Limb (tissue), 2 donors: ENCODE results near the gene ARL14EP.
A peak's percentile ranks its signal among the peaks of the same experiment; 100 is the strongest.

Experiments
- DNase-seq, 2 donors: peaks; one replicate each; pipeline ENCODE4 v3.0.0-alpha.2; 2016; ENCODE audit errors: extremely low spot score in 2 of 2

ARL14EP gene

DNA sequence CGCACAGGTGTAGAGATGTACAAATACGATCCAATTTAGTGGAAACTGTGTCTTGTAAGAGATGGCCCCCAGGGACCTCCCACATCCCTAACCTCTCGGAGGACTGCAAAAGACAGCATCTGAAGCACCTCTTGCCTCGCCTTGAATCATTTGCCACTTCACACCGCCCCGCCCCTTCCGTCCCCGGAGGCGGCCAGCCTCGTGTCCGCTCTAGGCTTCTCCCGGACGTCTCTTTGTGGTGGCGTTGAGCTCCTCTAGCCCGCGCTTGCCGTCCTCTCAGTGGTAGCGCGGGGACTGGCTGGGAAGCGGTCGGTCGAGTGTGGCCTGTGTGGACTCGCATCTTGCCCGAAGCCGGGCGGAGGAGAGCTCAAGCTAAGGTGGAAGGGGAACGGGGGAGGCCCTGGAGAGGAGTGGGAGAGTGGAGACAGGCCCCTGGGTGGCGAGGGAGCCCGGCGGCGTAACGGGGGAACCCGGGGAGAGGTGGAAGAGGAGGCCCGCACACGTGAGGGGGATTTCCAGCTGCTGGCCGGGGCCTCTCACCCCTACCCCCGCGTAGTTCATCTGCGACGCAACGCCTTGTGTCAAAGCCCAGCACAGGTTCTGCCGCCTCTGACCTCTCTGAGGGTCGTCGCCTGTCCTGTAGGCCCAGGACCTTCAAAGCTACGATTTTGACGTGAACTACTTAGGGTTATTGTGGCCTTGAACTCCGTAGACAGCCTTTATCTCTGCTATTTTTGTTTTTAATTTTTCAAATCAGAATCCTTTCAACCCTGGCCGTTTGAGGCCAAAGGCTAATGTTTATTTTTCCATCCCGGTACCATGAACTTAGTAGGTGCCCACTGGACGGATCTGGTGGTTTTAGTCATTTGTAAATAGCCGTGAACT lies at the start of gene ARL14EP:
ARL14EP (plus strand) TSS at position 279 of the 885 bp plus-strand sequence. CDS start 7,845 bp downstream, outside the sequence.
- peak; percentile 93 to 94 for DNase-seq

- DNase-seq, result no peak
These were observed 45.7 kb upstream of the ARL14EP start for GRCh38 chr11:30277176-30277575.

DNA sequence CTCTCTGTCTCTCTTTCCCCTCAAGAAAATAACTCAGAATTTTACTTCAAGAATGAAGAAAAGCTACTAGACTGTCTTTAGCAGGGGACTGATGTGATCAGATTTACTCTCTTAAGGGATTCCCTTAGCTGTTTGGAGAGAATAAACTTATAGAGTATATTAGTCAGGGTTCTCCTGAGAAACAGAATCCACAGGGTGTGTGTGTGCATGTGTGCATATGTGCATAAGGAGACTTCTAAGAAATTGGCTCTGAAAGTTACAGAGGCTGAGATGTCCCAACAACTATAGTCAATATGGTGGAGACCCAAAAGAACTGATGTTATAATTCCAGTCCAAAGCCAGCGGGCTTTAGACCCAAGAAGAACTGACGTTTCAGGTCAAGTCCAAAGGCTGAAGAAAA lies 43.1 kb upstream of the ARL14EP start:
- no peak for DNase-seq

DNA sequence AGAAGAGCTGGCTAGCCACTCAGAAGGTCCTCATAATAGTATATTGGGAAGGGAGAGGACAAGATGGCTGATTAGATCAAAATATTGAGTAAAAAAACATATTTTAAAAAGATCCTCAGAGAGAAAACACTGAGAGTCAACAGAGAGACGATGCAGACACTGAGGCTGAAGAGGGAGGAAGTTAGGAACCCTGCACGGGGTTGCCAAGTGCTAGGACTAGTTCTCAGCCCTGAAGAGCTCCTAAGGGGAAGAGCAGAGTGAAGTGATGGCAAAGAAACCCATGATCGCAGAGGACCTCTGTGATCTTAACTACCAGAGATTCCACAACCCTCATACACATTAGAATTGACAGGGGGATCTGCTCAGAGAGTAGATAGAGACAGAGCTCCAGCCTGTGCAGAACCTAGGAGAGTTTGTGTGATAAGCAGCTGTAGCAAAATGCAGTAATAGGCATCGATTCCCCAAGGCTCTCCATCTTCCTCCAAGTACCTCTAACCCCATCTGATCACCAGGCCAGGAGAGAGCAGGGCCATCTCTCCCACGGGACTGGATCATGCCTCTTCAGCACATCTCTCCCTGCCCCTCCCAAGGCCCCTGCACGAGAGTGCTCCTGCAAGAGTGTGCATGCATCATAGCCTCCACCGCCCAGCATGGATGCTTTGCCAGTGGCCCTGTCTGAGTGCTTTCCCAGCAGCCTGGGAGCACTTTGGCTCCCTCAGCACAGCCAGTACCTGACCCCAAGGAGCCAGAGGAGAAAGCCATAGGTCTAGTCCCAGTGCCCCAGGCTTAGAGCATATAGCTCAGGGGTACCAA lies 41.2 kb upstream of the ARL14EP start:
- DNase-seq, result no peak

GRCh38 chr11:30282289-30282631 lies 40.6 kb upstream of the ARL14EP start:
- no peak for DNase-seq

DNA sequence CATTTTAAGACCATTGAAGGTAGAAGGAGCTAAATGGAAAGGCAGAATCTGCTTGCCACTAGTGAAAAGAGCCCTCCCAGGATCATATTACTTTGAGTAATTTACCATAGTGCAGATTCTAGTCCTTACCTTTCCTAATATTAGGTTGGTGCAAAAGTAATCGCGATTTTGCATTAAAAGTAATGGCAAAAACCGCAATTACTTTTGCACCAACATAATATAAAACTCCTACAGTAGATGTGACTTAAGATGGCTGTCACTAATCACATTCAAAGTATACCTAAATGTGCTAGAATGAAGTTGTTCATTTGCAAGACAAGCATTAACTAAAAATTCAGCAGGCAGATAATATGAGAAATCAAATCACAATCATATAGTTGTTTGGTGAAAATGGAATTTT lies 38.1 kb upstream of the ARL14EP start:
- no peak for DNase-seq

DNA sequence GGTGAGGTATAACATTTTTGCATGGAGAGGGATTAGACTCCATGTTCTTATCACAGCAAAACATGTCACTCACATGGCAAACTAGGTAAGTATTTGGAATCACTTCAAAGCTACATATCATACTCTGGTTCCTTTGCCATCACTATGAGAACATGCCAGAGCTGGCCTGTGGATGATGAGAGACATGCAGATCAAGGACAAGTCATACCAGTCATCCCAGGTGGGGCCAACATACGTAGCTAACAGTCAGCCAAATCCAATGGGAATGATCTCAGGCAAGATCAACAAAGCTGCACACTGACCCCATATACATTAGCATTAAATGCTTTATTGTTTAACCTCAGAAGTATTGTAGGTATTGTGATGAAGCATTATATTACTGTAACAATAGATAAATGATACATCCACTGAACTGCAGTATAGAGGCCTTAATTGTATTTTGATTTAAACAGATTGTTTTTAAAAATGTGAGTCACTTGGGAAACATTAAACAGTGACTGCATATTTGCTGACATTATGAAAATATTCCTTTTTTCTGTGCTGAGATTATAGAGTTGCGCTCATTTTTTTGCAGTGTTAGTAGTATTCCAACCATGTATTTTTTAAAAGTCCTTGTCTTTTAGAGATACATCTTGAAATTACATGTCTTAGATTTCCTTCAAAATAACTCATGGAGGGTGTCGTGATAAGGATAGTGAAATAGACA lies 37.3 kb upstream of the ARL14EP start:
- no peak for DNase-seq

DNA sequence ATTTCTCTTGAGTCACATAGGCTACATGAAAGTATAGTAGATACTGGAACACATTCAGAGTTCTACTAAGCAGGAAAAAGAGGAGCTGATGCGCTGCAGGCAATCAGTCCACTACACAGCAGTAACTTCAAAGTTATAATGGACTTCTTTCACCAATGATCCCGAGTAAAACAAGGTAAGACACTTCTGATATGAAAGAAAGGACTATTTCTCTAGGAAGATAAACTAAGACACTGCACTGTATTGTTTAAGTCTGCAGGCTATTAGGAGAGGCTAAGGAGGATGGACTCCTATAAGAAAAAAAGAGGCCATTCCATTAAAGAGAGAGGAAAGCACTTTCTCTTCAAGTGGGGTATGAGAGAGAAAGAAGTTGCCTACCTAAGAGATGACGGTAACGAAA lies 31.6 kb upstream of the ARL14EP start:
- DNase-seq, result no peak

- no peak for DNase-seq
These were observed 30.4 kb upstream of the ARL14EP start for GRCh38 chr11:30292545-30292944.

- DNase-seq, result no peak
These were observed 27.6 kb upstream of the ARL14EP start for GRCh38 chr11:30295178-30295885.

DNA sequence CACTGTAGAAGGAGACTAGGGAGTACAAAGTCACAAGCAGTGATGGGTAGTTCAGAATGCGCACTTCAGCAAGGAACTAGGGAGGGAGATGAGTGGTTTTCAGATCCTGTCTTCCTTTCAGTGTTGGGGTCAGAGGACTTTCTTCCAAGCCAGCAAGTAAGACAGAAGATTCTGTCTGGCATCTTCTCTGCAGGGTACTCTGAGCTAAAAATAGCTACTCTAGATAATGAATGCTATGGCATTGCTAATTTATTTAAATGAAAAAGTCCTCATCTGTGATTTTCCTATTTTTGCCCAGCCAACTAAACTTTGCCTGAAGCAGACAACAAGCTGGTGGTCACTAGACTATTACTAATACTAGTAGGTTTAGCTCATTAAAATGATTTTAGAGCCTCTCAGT lies 18.3 kb upstream of the ARL14EP start:
- DNase-seq, result no peak

GRCh38 chr11:30310623-30311022 lies 12.3 kb upstream of the ARL14EP start:
- DNase-seq, result no peak

DNA sequence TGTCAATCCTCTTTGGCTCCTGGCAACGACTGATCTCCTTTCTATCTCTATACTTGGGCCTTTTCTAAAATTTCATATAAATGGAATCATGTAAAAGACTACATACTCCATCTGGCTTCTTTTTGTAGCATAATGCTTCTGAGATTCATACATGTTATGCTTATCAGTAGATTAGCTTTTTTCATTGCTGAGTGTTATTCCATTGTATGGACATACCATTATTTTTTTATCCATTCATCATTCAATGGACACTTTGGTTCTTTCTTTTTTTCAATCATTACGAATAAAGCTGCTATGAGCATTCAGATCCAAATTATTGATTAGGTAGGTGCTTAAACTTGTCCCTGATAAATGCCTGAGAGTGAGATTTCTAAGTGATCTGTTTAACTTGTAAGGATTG lies 11.7 kb upstream of the ARL14EP start:
- DNase-seq, result no peak

GRCh38 chr11:30312243-30312642 lies 10.7 kb upstream of the ARL14EP start:
- DNase-seq, result no peak

DNA sequence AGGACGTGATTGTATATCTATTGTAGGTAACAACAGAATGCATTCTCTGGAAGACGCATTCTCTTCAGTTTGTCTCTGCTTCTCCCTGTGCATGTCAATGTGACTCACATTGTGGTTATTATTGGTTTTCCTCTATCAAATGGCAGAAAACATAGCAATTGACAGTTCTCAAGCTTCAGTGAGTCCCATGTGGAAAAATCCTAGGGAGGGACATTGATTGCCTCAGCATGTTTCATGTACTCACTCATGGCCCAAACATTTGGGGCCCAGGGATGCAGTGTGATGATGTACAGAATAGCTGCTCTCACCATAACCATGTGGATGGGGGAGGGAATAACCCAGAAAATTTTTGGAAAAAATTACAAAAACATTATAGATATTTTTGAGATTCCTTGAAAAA lies 9.3 kb upstream of the ARL14EP start:
- no peak for DNase-seq

GRCh38 chr11:30314625-30315024 lies 8.3 kb upstream of the ARL14EP start:
- peak in 1 of 2 donors; percentile 14 for DNase-seq

DNA sequence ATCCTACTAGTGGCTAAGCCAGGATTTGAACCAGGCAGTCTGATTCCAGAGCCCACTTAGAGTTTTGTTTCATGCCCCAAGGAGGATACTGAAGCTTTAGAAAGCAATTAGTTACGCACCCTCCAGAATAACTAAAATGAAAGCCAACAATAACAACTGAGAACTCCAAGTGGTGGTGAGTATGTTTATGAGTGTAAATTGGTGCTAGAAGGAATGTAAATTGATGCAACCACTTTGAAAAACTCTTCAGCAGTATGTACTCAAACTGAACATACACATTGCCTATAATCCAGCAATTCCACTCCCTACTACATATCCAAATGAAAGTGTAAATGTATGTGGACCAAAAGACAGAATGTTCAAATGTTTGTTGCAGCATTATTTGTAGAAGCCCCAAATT lies 6.7 kb upstream of the ARL14EP start:
- DNase-seq, result no peak

DNA sequence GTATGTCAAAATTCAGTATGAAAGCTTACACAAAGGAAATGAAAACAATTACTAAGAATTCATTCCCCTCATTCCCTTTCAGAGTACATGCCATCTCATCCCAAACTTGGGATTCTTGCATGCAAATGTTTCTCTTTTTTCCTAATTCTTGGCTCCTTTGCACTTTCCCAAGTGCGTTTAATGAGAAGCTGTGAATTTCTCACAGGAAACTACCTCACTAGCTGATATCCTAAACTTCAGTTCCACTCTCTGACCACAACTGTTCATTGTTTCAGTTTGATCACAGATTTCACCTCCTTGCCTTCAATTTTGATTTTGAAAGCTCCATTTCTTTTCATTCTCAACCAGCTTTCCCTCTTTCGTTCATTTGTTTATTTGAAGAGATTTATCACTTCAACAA lies 5.9 kb upstream of the ARL14EP start:
- DNase-seq, result no peak

DNA sequence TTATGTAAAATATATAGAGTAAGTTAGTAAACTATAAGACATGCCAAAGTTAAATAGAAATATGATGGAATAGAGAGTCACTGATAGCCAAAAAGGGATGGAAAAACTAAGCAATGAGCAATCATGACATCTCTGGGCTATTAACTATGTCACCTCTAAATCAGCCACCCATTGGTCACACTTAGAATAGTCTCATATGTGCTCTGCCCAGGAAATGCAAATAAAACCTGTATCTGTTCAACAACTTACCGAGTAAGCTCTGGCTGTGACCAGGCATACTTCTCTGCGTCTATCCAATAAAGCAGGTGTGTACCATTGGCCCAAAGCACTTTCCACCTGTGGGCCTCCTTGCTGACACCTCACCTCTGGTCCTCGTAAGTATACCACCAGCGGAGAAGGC lies 1.6 kb upstream of the ARL14EP start:
- no peak for DNase-seq

DNA sequence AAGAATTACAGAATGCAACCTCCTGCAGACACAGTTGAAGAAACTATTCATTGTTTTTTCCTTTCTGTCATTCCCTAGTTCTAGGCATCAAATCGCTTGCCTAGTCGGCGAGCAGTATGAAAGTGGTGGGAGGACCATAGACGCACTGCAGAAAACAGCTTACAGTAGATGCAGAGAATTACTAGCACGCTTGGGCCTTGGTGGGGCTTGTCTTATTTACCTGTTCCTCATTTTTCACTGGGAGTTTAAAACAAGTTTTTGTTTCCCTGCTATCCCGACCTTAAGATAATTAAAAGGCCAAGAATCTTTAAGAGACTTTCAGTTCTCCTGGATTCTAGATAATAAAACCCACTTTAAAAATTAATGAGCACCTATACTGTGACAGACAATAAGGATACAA lies 713 bp upstream of the ARL14EP start:
- DNase-seq, result no peak

- no peak for DNase-seq
These were observed 3.3 kb downstream of the ARL14EP start for GRCh38 chr11:30326114-30326778.
